ENCODE measurements around the gene NFKBIB. TPM values are rescaled to one million over a fixed set of nuclear protein-coding genes. Genes with fewer than 3 reads are reported as not detected.

The NFKBIB gene
- total RNA-seq, 1 experiment from 2014 or later, result 33.8 TPM

GRCh38 chr19:38889803-38890202 is 10.0 kb upstream of the NFKBIB start:
- Histone ChIP-seq H2BK15ac (ENCODE audit: low read depth, low read length) (no peak overlapping the region), H4K8ac (replicated peaks; ENCODE audit: insufficient read length, low read depth, low read length) (no peak overlapping the region), H2AFZ (ENCODE audit: low read length) (no peak overlapping the region), H3K14ac (ENCODE audit: insufficient read depth, low read length) (no peak overlapping the region), H2BK120ac (ENCODE audit: low read depth, low read length, poor library complexity, severe bottlenecking) (no peak overlapping the region), H2BK5ac (ENCODE audit: insufficient read length, low read length) (no peak overlapping the region), H4K91ac (ENCODE audit: insufficient read length, low read depth, low read length) (no peak overlapping the region), H3K9me3 (ENCODE audit: control insufficient read depth, low read depth, low read length) (no peaks in the 10 kb centered on the region), H3K18ac (ENCODE audit: insufficient read length, low read depth, low read length) (no peak overlapping the region), H3K4me1 (ENCODE audit: insufficient read depth, low read length) (no peaks in the 10 kb centered on the region), H2AK5ac (ENCODE audit: insufficient read length, low read length) (no peak overlapping the region), H3K56ac (ENCODE audit: insufficient read length, low read depth, low read length) (no peak overlapping the region), H3K4me2 (ENCODE audit: insufficient read depth, insufficient read length, low read length) (no peak overlapping the region), H3K27ac (ENCODE audit: insufficient read length, low read depth, low read length) (no peak overlapping the region), H2BK12ac (ENCODE audit: insufficient read length, low read depth, low read length) (no peak overlapping the region), H3K79me1 (ENCODE audit: insufficient read depth, low read depth, low read length, poor library complexity, severe bottlenecking) (no peaks in the 10 kb centered on the region), H3T11ph (ENCODE audit: low read length) (no peak overlapping the region), H3K23me2 (ENCODE audit: insufficient read length, low read depth, low read length, poor library complexity, severe bottlenecking) (no peaks in the 10 kb centered on the region), H4K5ac (ENCODE audit: insufficient read length, low read depth, low read length) (no peak overlapping the region), H3K9ac (ENCODE audit: extremely low read depth, insufficient read length, low read length) (no peak overlapping the region), H2BK20ac (ENCODE audit: low read depth, low read length, poor library complexity, severe bottlenecking) (no peak overlapping the region), H3K23ac (ENCODE audit: insufficient read length, low read depth, low read length) (no peak overlapping the region), H3K27me3 (ENCODE audit: insufficient read depth, low read length) (no peaks in the 10 kb centered on the region), H4K20me1 (ENCODE audit: control insufficient read depth, insufficient read depth, insufficient read length) (peaks cover 3% of the 10 kb centered on the region), H3K4ac (ENCODE audit: low read depth, low read length) (no peak overlapping the region), H3K79me2 (ENCODE audit: insufficient read depth, low read length) (no peaks in the 10 kb centered on the region)
- no peaks in the 10 kb centered on the region for H3K27me3 Mint-ChIP-seq (ENCODE audit: low read depth)
- no peak for TF ChIP-seq CTCF (conservative IDR thresholded peaks at IDR 0.05)
- no CpG with 5 or more reads among the region's 8 CpGs for WGBS (ENCODE audit: extremely low coverage, insufficient read length, low lambda C conversion rate)
- no peaks in the 10 kb centered on the region for H3K4me1 Mint-ChIP-seq
- no peak overlapping the region; a peak in 3 of 7 replicates for H3K27ac Mint-ChIP-seq
- no peak overlapping the region for H3K4me3 Mint-ChIP-seq
- no peaks in the 10 kb centered on the region for H3K9me3 Mint-ChIP-seq
- no peaks in the 10 kb centered on the region for H3K36me3 Mint-ChIP-seq (ENCODE audit: insufficient read depth in 1 of 3, low read depth in 3 of 3)
- DNase-seq, result no peak
